Epithelial cell of proximal tubule (primary cell): ENCODE results near the gene KLF14. TPM values are rescaled to one million over a fixed set of nuclear protein-coding genes. Genes with fewer than 3 reads are reported as not detected.
"Not testable (repeated sequence)": the region's sequence is repeated elsewhere in the genome, so short reads cannot be mapped to it uniquely, and the experiment has no call there.

Source experiments
- DNase-seq: peaks from one replicate; pipeline ENCODE4 v3.0.0-alpha.2; 2011; ENCODE audit warnings: low read depth
- H3K4me3 ChIP-seq: 2 replicates; pipeline ENCODE4 v1.5.1; 2011; ENCODE audit warnings: low read depth, mild to moderate bottlenecking, low read length
- CTCF ChIP-seq: conservative IDR thresholded peaks from 2 replicates; pipeline ENCODE4 v1.5.1; 2012; ENCODE audit warnings: low read depth, mild to moderate bottlenecking, low read length
- total RNA-seq: library from RNA; depleted of rRNA; stranded (reverse); fragments of >200 nt; gene quantifications from 2 replicates; pipeline ENCODE4 v1.2.3, GENCODE V29; 2015

The KLF14 gene
- total RNA-seq: 0.14 TPM in 1 of 2 replicates, not detected in the other

- TF ChIP-seq CTCF: no peak
- H3K4me3 ChIP-seq: peak within 1 kb of the TSS; percentile 60
- DNase-seq: no peak
These were observed at the start of gene KLF14 for GRCh38 chr7:130733931-130734814. TSS of gene KLF14 (minus strand) at chr7:130734207. CDS start at chr7:130734033, 174 bp downstream.

- no peak for TF ChIP-seq CTCF
- no peak for DNase-seq
- no peak overlapping the region for H3K4me3 ChIP-seq
These were observed 47.3 kb upstream of the KLF14 start for GRCh38 chr7:130781346-130781745.

- no peak for TF ChIP-seq CTCF
- H3K4me3 ChIP-seq: no peak overlapping the region
- DNase-seq: no peak
These were observed 43.4 kb upstream of the KLF14 start for GRCh38 chr7:130777426-130777825.

GRCh38 chr7:130772456-130772855, 38.4 kb upstream of the KLF14 start:
- DNase-seq, H3K4me3 ChIP-seq: not testable (repeated sequence)

- no peak for DNase-seq
- no peak for TF ChIP-seq CTCF
- no peak overlapping the region for H3K4me3 ChIP-seq
These were observed 34.8 kb upstream of the KLF14 start for GRCh38 chr7:130768854-130769253.

GRCh38 chr7:130764569-130764968, 30.6 kb upstream of the KLF14 start:
- H3K4me3 ChIP-seq, DNase-seq: not testable (repeated sequence)

- H3K4me3 ChIP-seq: no peak overlapping the region
- no peak for DNase-seq
- TF ChIP-seq CTCF: peak; percentile 68
These were observed 24.5 kb upstream of the KLF14 start for GRCh38 chr7:130758429-130759056.

GRCh38 chr7:130756316-130756715, 22.3 kb upstream of the KLF14 start:
- no peak overlapping the region for H3K4me3 ChIP-seq
- DNase-seq: no peak
- no peak for TF ChIP-seq CTCF
